GM10266 (cell line): ENCODE results near the gene DDOST.

Experiments
- DNase-seq: peaks from one replicate; pipeline ENCODE4 v3.0.0; 2012; ENCODE audit errors: extremely low spot score
- CTCF ChIP-seq: IDR thresholded peaks from 2 replicates; pipeline ENCODE4 v1.5.1; 2012; ENCODE audit warnings: mild to moderate bottlenecking, low read depth; ENCODE audit not compliant: control insufficient read depth, insufficient read depth; ENCODE audit errors: missing control alignments

DDOST gene

GRCh38 chr1:20705203-20705755 lies 44.1 kb upstream of the DDOST start:
- DNase-seq: no peak
- TF ChIP-seq CTCF: no peak

- TF ChIP-seq CTCF: no peak
- DNase-seq: no peak
Observed at GRCh38 chr1:20704390-20705202, 43.4 kb upstream of the DDOST start.

GRCh38 chr1:20703124-20703756 lies 42.1 kb upstream of the DDOST start:
- TF ChIP-seq CTCF: no peak
- DNase-seq: no peak

- DNase-seq: no peak
- no peak for TF ChIP-seq CTCF
Observed at GRCh38 chr1:20702416-20702815, 41.2 kb upstream of the DDOST start.

- TF ChIP-seq CTCF: no peak
Observed at GRCh38 chr1:20701847-20702246, 40.7 kb upstream of the DDOST start.

GRCh38 chr1:20701446-20701845 lies 40.3 kb upstream of the DDOST start:
- TF ChIP-seq CTCF: no peak
- DNase-seq: no peak

More at GRCh38 chr1:20701847-20702246, 40.7 kb upstream of the DDOST start:
- DNase-seq: no peak
